GM12872 (cell line): ENCODE measurements around the gene OR56B4.

Experiments
- TF ChIP-seq, protein P1 (sequence below): IDR thresholded peaks from 3 replicates; pipeline ENCODE4 v1.5.1; 2011; ENCODE audit warnings: low read depth, mild to moderate bottlenecking, low read length, moderate library complexity; ENCODE audit not compliant: insufficient read depth

Gene OR56B4

GRCh38 chr11:6156628-6157359 lies 49.3 kb downstream of the OR56B4 start:
- TF ChIP-seq, protein P1, sequence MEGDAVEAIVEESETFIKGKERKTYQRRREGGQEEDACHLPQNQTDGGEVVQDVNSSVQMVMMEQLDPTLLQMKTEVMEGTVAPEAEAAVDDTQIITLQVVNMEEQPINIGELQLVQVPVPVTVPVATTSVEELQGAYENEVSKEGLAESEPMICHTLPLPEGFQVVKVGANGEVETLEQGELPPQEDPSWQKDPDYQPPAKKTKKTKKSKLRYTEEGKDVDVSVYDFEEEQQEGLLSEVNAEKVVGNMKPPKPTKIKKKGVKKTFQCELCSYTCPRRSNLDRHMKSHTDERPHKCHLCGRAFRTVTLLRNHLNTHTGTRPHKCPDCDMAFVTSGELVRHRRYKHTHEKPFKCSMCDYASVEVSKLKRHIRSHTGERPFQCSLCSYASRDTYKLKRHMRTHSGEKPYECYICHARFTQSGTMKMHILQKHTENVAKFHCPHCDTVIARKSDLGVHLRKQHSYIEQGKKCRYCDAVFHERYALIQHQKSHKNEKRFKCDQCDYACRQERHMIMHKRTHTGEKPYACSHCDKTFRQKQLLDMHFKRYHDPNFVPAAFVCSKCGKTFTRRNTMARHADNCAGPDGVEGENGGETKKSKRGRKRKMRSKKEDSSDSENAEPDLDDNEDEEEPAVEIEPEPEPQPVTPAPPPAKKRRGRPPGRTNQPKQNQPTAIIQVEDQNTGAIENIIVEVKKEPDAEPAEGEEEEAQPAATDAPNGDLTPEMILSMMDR: no peak
